Endometrium (tissue), 2 donors: Measurements from ENCODE around the gene UBL4A.

ENCODE experiments used
- FAIRE-seq: peaks from 2 replicates; lab custom pipeline; 2012; peaks lifted over from hg19 to GRCh38; lab: Jason Lieb, UNC
- donor health status: control.
- donor health status: control.

Gene UBL4A

GRCh38 chrX:154481911-154482601, 4.4 kb downstream of the UBL4A start:
- no peak for FAIRE-seq

DNA sequence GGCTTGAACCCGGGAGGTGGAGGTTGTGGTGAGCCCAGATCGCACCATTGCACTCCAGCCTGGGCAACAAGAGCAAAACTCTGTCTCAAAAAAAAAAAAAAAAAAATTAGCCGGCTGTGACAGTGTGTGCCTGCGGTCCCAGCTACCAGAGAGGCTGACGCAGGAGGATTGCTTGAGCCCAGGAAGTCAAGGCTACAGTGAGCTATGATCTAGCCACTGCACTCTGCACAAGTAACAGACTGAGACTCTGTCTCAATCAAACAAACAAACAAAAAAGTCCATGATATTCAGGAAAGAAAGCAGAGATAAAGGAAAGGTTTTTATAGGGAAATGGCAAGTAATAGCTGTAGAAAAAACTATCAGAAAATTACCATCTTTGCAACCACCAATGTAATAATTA, 5.2 kb downstream of the UBL4A start:
- no peak for FAIRE-seq

GRCh38 chrX:154478728-154479622, 7.4 kb downstream of the UBL4A start, which contains the start of gene LAGE3:
Gene LAGE3, minus strand, starts transcription at chrX:154479281. Its CDS starts 366 bp downstream, at chrX:154478915.
- no peak for FAIRE-seq

DNA sequence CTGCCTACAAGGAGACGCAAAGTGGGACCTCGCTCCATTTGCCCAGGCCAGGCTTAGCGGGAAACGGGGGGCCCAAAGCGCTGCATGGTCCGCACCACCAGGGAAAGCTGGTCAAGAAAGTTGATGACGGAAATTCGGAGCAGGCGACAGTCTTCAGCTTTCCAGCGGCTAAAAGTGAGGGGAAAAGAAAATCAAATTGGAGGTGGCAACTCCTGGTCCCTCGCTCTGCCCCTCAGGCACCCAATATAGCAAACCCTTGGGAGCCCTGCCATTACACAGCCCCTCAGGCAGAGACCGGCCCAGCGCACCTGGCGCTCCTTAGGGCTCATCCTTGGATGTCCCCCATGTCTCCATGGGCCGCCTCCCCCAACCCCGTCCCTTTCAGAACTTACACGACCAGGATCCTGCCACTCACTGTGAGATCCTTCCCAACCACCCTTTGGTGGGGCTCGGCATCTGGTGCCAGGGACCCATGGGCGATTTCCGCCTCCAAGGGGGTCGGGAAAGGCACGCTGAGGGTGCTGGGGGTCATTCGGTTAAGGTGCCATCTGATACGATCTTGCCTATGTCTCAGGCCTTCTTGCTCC, 8.4 kb downstream of the UBL4A start:
- FAIRE-seq: no peak

- no peak for FAIRE-seq
These were observed 9.6 kb downstream of the UBL4A start for GRCh38 chrX:154476821-154477220.

GRCh38 chrX:154473683-154474082, 12.7 kb downstream of the UBL4A start:
- no peak for FAIRE-seq

DNA sequence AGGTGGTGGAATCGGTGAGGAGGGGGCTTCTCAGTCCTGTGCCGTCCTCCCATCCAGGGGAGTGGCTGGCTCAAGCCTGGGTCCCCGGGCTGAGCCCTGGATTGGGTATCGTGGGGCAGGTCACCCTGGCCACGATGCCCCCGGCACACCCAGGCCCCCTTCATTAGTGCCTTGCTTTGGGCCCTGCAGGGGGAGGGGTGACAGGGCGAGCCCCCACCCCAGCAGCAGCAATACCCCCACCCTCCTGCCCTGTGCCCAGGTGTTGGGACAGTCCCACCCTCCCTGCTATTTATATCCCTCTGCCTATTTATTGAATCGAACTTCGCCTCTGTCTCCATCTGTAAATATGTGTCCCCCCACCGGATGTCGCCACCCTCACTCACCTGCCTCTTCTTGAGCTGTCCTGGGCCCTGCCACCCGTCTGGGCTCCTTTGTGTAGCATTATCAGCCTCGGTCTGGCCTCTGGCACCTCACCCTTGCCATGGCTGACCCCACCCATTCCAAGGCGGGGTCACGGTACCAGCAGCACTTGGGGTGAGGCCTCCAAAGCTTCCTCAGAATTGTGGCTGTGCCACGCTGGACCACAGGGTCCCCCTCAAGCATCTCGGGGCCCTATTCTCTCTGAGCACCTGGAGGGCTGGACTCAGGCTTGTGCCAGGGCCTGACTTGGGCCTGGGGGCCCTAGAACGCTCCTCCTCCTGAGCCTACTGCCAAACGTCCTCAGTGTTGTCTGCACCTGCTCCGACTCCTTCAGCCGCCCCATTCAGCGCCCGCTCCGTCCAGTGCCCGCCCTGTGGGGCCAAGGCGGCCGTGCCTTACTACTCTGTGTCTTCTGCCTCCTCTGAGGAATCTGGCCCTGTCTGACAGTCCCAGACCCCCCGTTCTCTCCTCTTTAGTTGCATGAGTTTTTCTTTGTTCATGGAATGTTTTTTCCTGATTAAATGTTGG, 13.5 kb downstream of the UBL4A start:
- FAIRE-seq: no peak

- no peak for FAIRE-seq
These were observed 14.4 kb downstream of the UBL4A start for GRCh38 chrX:154471839-154472684.

DNA sequence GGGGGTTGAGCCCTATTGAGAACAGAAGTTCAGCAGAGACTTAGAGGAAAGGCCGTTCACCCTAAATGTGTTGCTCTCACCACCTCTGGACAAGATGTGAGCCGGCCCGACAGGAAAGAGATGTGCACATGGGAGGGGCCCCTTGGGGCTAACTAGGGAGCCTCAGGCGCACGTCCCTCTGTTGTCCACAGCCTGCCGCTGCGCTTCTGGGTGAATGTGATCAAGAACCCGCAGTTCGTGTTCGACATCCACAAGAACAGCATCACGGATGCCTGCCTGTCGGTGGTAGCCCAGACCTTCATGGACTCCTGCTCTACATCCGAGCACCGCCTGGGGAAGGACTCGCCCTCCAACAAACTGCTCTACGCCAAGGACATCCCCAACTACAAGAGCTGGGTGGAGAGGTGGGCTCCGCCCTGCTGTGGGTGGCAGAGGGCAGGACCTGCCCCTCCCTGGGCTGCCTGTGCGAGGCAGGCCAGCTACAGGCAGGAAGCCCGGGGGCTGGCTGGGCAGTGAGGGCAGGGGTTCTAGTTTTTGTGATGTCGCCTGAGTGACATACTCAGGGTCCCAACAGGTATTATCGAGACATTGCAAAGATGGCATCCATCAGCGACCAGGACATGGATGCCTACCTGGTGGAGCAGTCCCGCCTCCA, 15.4 kb downstream of the UBL4A start:
- FAIRE-seq: no peak

DNA sequence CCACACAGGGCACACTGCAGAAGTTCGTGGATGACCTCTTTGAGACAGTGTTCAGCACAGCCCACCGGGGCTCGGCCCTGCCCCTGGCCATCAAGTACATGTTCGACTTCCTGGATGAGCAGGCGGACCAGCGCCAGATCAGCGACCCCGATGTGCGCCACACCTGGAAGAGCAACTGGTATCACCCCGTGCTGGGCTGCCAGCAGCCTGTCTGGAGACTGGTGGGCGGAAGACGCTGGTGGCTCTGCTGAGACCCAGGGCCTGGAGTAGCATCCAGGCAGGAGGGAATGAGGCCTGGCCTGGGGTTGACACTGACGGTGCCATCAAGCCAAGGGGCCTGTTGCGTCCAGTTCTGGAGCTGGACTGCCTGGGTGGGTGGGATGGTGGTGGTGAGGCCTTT, 16.0 kb downstream of the UBL4A start:
- no peak for FAIRE-seq

DNA sequence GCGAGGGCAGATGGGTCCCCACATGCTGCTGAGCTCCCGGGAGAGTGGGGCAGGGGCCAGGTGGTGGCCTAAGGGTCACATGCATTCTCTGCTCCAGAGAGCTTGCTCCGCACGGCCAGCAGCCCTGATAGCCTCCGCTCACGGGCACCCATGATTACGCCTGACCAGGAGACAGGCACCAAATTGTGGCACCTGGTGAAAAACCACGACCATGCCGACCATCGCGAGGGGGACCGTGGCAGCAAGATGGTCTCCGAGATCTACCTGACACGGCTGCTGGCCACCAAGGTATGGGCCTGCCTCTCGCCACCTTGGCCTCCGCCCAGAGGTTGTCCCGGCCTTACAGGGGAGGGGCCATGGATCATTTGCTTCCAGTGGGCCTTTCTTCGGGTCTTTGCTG, 16.5 kb downstream of the UBL4A start:
- FAIRE-seq: no peak

DNA sequence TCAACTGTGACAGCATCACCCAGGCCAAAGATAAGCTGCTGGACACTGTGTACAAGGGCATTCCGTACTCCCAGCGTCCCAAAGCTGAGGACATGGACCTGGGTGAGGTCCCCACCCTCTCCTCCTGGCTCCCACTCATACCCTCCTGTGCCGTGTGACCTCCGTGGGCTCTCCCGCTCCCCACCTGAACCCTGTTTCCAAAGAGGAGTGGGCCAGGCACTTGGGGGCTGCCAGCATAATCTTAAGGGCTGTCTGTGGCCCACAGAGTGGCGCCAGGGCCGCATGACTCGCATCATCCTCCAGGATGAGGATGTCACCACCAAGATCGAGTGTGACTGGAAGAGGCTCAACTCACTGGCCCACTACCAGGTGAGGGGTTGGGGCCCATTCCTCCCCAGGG, 17.3 kb downstream of the UBL4A start:
- FAIRE-seq: no peak

- no peak for FAIRE-seq
These were observed 18.2 kb downstream of the UBL4A start for GRCh38 chrX:154468217-154468616.

DNA sequence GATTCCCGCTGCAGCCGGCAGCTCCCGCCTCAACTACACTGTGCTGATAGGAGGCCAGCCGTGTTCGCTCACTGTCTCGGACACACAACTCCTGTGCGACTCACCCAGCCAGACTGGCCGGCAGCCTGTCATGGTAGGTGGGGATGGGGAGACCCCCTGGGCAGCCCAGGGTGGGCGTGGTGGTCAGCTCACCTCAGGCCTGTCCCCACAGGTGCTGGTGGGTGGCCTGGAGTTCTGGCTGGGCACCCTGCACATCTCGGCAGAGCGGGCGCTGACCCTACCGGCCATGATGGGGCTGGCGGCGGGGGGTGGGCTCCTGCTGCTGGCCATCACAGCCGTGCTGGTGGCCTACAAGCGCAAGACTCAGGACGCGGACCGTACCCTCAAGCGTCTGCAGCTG, 18.9 kb downstream of the UBL4A start:
- no peak for FAIRE-seq

- FAIRE-seq: no peak
These were observed 19.5 kb downstream of the UBL4A start for GRCh38 chrX:154466907-154467306.

GRCh38 chrX:154466036-154466435, 20.4 kb downstream of the UBL4A start:
- no peak for FAIRE-seq

DNA sequence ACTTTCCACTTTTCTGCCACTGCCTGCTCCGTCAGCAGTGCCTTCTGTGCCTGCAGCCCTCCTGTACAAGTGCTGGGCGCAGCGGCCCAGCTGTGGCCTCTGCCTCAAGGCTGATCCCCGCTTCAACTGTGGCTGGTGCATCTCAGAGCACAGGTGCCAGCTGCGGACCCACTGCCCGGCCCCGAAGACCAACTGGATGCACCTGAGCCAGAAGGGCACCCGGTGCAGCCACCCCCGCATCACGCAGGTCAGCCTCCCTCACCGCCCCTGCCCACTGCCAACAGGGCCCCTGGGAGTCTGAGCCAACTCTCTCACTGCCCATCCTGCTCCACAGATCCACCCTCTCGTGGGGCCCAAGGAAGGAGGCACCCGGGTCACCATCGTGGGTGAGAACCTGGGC, 20.8 kb downstream of the UBL4A start:
- no peak for FAIRE-seq

DNA sequence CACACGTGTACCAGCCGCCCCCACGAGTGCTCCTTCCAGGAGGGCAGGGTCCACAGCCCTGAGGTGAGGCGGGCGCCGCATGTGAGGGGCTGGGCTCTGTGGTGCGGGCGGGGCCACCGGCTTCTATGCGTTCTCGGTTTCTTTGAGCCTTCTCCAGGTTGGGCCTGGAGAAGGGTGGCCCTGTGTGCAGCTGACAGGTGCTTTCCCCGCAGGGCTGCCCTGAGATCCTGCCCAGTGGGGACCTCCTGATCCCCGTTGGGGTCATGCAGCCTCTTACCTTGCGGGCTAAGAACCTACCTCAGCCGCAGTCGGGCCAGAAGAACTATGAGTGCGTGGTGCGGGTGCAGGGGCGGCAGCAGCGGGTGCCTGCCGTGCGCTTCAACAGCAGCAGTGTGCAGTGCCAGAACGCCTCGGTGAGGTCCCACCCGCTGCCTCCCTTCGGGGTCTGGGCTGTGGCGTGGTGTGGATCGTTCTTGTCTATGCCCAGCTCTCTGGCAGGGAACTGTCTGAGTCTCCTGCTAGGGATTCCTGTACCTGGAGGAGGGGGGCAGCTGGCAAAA, 21.5 kb downstream of the UBL4A start:
- FAIRE-seq: no peak

DNA sequence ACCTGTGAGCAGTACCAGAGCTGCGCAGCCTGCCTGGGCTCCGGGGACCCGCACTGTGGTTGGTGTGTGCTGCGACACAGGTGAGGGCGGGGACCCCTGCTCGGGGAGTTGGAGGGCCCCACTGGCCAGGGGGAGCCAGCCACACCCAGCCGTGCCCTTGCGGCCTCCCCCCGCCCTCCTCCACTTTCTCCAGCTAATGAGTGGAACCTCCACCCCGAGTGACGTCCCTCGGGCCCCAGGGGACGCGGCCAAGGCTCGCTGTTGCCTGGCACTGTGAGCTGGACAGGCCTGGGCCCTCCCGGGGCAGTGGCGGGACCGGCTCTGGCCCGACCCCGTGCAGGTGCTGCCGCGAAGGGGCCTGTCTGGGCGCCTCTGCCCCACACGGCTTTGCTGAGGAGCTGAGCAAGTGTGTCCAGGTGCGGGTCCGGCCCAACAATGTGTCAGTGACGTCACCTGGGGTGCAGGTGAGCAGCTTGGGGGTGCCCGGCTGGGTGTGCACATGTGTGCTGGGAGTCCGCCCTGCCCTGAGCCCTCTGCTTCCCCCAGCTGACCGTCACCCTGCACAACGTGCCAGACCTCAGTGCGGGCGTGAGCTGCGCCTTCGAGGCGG, 22.7 kb downstream of the UBL4A start:
- no peak for FAIRE-seq

GRCh38 chrX:154462396-154462795, 24.0 kb downstream of the UBL4A start:
- FAIRE-seq: no peak
